HG02981 (cell line): ENCODE measurements around the gene CACNA1I.

ENCODE experiments used
- ATAC-seq: cut with Tn5 transposase; IDR thresholded peaks from one replicate; pipeline ENCODE4 v1.9.1; 2021; ENCODE audit warnings: mild to moderate bottlenecking, moderate library complexity; ENCODE audit not compliant: unreplicated experiment

The CACNA1I gene

DNA sequence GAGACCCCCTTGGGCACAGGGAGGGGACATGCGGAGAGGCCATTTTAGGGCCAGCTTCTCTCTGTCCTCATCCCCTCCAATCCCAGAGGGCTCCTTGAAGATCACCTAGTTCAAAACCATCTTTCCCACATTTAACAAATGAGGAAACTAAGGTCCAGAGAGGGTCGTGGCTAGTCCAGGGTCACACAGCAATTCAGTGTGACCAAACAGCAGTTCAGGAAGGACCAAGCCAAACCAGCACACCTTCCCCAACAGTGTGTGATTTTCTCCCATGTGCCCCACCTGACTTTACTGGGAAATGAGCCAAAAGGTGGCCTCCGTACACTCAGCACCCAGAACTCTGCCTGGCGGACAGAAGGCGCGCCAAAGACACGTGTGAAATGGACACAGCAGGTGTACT, 51.3 kb downstream of the CACNA1I start:
- ATAC-seq = no peak

DNA sequence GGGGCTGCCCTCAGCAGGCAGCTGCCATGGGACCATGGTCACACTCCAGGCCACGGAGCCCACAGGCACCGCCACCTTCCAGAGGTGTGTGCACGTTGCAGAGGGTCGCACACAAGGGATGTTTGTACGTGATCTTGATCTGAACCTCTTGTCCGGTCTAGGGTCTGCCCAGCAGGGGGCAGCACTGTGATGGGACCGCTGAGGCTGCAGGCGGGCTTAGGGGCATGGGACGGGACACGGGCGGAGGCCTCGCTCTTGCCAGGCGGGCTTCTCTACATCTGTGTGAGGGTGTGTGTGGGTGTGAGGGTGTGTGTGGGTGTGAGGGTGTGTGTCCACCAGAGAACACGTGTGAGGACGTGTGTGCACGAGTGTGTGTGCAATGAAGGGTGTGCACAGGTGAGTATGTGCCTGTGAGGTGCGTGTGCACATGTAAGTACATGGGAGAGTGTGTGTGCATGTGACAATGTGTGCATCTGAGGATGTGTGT, 52.4 kb downstream of the CACNA1I start:
- ATAC-seq = no peak

DNA sequence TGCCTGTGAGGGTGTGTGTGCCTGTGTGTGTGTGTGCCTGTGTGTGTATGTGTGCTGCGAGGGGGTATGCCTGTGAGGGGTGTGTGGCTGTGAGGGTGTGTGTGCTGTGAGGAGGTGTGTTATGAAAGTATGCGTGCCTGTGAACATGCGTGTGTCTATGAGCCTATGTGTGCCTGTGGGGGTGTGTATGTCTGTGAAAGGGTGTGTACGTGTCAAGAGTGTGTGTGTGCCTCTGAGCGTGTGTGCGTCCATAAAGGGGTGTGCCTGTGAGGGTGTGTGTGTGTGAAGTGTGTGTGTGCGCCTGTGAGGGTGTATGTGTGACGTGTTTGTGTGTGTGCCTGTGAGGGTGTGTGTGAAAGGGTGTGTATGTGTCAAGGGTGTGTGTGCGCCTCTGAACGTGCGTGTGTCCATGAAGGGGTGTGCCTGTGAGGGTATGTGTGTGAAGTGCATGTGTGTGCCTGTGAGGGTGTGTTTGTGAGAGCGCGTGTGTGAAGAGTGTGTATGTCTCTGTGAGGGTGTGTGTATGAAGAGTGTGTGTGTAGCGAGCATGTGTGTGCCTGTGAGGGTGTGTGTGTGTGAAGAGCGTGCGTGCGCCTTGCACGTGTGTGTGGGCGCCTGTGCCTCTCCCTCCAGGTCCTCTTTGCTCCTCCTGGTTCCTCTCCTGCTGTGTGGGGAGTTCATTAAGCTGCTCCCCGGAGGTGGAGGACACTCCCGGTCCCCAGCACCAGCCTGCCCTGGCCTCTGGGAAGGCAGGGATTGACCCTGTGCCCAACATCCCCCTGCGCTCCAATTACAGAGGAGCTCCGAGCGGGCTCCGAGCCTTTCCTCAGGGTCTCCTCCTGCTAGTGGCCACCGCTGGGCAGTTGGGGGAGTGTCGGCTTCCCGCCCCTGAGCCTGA, 53.3 kb downstream of the CACNA1I start:
- no peak for ATAC-seq

GRCh38 chr22:39624501-39624821, 53.9 kb downstream of the CACNA1I start:
- ATAC-seq = no peak

DNA sequence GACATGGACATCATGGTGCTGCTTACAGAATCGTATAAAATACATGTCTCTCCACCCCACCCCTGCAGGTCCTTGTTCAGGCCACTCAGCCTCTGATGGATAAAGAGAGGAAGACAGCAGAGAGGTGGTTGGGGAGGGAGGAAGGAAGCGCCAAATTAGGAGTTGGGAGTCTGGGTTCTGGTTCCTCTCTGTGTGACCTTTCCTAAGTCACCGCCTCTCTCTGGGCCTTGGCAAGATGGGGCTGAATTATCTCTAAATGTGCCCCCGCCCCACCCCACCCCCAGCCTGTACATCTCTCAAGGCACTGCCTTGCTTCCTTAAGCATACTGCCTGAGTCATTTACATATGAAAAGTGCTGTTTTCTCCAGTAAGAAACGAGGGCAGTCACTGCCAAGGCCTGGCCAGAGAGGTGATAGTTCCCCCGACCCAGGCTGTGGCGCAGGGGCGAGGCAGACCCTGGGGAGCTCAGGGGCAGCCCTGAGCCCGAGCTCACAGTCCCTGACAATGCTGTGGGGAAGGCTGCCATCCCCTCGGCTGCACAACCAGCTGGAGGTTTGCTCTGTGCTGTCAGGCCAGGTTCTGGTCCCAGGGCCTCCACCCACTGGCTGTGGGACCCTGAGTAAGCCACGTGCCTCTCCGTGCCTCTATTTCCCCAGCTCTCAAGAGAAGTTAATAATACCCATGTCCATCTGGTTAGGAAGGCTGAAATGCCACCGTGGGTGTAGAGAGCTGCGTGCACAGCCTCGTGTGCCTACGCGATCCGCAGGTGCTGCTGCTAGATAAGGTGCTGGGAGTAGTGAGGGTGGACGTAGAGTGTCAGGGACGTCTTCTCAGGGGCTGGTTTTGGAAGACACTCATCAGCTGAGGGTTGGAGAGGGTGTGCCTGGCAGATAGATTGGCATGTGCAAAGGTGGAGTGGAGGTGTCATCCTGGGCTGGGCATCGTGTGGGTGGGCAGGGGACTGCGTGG, 55.3 kb downstream of the CACNA1I start:
- no peak for ATAC-seq

GRCh38 chr22:39627208-39627607, 56.7 kb downstream of the CACNA1I start:
- ATAC-seq = no peak

DNA sequence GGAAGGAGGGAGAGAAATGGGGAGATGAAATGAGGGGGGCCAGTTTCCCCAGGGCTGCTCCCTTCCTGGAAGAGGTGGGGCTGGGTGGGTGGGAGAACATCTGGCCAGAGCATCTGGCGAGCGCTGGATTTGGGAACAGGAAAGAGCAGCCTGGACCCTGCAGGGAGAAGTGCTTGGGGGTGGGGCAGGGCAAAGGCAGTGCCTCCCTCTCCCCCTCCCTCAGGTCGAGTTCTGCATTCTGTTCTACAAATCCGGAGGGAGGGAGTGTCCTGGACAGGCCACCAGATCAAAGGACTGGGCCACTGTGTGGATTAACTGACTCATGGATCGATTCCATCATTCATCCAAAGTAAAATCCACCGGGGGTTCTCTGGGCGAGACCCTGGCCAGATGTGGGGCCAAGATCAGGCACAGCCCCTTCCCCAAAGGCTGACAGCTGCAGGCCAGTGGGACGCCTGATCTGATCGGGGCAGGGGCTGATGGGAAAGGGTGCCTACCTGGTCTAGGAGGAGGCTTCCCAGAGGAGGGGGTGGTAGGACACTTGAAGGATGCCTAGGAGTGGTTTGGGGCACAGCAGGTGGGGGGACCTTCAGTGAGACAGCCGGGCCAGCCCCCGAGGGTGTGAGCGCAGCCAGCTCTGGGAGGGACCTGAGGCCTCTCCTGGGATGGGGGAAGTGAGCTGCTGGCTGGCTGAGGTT, 57.5 kb downstream of the CACNA1I start:
- ATAC-seq = no peak

GRCh38 chr22:39628563-39629080, 58.1 kb downstream of the CACNA1I start:
- ATAC-seq = no peak

GRCh38 chr22:39629851-39630250, 59.3 kb downstream of the CACNA1I start:
- ATAC-seq = no peak

DNA sequence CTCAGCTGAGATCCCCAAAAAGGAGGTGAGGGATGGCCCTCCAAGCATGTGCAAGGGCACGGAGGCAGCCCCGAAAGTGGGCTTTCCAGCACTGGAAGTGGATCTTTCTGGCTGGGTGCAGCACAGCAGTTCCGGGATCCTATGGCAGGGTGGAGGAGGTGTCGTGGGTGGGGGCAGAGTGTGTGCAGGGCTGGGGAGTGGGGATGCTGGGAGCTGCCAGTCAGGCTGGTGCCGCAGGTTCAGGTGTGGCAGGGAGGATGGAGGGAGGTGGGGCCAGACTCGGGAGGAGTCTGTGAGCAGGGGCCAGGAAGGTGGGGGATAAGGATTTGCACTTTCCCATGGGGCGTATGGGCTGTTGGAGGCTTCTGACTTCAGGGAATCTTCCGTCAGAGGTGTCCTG, 60.2 kb downstream of the CACNA1I start:
- no peak for ATAC-seq

- no peak for ATAC-seq
Observed at GRCh38 chr22:39631381-39632286, 61.1 kb downstream of the CACNA1I start.

- ATAC-seq = no peak
Observed at GRCh38 chr22:39634530-39635405, 64.2 kb downstream of the CACNA1I start.

DNA sequence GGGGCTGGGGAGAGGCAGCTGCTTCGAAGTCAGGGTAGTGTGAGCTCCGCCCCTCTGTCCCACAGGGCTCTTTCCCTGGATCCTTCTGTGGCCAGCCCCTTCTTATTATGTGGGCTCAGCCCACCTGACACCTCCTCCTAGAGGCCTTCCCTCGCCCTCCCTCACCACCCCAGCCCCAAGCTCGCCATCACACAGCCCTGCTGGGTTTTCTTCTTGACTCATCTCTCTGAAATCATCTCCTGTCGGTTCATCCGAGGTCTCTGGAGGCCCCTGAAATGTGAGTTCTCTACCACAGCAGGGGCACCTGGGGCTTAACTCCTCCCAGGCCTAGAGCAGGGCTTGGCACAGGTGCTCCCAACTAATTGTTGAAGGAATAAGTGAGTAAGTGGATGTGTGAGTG, 65.2 kb downstream of the CACNA1I start:
- no peak for ATAC-seq

- ATAC-seq = no peak
Observed at GRCh38 chr22:39638958-39639357, 68.4 kb downstream of the CACNA1I start.

DNA sequence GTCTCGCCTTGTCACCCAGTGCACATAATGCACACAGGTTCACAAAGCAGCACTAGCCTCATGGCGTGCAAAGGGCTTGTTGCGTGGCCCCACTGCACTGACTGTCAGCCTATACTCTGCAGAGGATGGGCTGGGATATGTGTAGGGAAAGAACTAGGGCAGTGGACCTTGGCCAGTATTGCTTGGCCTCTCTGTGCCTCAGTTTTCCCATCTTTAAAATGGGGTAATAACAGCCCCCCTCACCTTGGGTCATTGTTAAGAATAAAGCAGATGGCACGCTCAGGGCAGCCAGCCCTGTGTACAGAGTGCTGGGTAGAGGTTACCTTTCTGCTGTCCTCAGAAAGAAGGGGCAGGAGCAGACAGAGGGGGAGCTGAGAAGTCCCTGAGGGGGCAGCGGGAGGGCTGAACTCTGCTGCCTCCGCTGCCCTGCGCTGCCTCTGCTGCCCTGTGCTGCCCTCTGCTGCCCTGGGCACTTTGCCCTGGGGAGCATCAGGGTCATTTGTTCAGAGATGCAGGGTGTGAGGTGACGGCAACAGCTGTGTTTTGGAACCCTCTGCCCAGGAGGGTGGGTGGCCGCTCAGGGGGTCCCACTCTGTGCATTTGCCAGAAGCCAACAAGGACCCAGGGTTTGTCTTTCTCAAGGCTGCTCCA, 71.2 kb downstream of the CACNA1I start:
- no peak for ATAC-seq

DNA sequence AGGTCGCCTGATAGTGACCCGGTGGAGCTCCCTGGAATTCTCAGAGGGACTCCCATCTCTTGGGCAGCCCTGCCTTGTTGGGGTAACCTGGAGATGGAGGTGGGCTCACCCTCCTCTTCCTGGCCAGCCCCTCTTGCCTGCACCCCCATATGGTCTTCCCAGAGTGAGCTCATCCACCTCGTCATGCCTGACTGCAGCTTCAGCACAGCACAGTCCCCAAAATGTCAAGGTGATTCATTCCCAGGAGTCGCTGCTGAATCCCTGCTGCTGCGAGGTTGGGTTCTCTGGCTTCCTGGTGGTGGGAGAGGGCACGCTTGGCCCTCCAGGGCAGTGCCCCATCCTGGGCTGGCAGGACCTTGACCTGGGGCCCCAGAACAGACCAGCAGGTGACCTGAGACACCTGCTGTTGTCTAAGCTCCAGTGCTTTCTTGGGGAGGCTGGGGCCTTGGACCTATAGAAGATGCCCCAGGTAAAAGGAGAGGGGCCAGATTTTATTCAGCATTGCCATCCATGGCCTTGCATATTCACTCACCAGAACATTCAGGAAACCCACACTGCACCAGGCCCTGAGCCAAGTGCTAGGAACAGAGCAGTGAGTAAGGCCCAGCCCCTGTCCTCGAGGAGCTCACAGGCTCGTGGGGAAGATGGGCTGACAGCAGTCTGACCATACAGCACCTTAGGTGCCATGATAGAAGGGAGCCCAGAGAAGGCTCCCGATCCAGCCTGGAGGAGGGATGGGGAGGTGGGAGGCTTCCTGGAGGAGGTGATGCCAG, 72.9 kb downstream of the CACNA1I start:
- no peak for ATAC-seq

- no peak for ATAC-seq
Observed at GRCh38 chr22:39645532-39645931, 75.0 kb downstream of the CACNA1I start.
